ENCODE measurements around the gene EPAS1. TPM values are rescaled to one million over a fixed set of nuclear protein-coding genes. Genes with fewer than 3 reads are reported as not detected.
A peak's percentile ranks its signal among the peaks of the same experiment; 100 is the strongest.

EPAS1 gene
- total RNA-seq, 1 experiment from 2014 or later, result 3.9 TPM

DNA sequence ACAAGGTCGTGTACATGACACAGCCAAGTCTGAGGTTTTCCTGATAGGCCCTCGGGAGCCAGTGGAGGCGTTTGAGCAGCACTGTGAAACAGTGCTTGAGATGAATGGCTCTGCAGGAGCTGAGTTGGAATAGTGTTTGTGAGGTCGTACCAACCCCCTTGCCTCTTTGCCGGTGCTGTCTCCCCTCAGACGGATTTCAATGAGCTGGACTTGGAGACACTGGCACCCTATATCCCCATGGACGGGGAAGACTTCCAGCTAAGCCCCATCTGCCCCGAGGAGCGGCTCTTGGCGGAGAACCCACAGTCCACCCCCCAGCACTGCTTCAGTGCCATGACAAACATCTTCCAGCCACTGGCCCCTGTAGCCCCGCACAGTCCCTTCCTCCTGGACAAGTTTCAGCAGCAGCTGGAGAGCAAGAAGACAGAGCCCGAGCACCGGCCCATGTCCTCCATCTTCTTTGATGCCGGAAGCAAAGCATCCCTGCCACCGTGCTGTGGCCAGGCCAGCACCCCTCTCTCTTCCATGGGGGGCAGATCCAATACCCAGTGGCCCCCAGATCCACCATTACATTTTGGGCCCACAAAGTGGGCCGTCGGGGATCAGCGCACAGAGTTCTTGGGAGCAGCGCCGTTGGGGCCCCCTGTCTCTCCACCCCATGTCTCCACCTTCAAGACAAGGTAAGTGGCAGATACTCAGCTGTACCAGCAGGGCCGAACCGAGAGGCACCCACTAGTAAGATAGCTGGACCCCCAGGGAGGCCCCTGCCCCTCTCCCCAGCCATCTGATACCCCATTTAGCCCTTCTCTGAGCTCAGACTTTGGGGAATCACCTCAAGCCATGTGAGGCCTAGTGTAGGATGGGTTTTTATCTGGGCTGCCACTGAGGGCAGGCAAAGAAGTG lies 83.1 kb downstream of the EPAS1 start:
- in situ Hi-C loops (cut with HindIII; ENCODE audit: low pct_unique_long_range_greater_than_20kb, low sequenced_read_pairs), result no loop called here
- no peak for DNase-seq (ENCODE audit: low read depth, low spot score)

DNA sequence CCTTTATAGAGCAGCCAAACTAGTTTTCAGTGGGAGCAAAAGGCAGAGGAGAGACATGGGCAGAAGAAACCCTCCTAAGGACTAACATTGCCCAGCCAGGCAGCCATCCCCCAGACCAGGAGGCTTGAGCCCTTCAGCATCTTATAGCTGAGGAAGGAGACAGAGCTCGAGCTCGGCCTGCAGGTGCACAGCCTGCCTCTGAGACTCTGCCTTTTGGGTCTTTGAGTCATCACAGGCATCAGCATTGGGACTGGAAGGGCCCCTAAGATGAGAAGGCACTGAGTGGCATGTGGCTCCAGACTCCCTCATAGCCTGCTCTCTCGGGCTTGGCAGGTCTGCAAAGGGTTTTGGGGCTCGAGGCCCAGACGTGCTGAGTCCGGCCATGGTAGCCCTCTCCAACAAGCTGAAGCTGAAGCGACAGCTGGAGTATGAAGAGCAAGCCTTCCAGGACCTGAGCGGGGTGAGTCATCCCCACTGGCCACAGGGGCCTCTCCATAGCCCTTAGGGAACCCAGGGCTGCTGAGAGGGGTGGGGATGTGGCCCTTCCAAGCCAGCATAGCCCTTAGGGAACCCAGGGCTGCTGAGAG lies 84.1 kb downstream of the EPAS1 start:
- in situ Hi-C loops (cut with HindIII; ENCODE audit: low pct_unique_long_range_greater_than_20kb, low sequenced_read_pairs), result no loop called here
- DNase-seq (ENCODE audit: low read depth, low spot score), result no peak

DNA sequence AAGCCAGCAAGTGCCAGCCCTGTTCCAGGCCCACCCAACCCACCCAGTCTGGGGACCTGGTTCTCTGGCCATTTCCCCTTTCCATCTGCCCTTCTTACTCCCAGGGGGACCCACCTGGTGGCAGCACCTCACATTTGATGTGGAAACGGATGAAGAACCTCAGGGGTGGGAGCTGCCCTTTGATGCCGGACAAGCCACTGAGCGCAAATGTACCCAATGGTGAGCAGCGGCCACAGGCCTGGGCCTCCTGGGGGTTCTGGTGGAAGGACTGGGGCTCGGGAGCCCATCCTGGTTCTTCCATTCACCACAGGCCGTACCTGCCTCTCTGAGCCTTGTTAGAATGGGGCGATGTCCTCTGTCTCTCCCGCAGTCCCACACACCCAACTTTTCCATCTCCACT lies 84.7 kb downstream of the EPAS1 start:
- no peak for DNase-seq (ENCODE audit: low read depth, low spot score)
- in situ Hi-C loops (cut with HindIII; ENCODE audit: low pct_unique_long_range_greater_than_20kb, low sequenced_read_pairs), result no loop called here

DNA sequence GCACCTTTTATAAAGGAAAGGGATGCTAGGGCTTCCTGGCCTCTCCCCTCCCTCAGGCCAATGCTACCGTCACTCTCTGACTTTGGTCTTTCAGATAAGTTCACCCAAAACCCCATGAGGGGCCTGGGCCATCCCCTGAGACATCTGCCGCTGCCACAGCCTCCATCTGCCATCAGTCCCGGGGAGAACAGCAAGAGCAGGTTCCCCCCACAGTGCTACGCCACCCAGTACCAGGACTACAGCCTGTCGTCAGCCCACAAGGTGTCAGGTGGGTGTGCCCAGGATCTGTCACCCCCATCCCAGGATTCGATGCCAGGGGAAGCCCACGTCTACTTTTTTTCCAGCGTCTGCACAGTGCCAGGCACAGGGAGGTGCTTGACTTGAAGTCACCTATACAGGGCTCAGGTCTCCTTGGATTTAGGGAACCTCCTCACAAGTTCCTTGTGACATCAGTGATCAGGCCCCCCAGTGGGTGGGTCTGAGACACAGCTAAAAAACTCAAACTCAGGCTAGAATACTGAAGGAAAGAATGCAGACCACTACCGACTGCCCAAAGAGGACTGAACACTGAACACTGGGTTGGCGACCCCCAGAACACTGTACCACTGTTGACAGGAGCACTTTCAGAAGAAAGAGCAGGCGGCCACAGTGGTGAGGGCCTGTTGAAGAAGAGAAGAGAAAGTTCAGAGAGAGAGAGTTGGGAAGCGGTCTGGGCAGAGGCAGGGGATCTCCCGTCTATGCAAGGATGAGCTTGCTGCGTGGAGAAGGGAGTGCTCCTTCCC lies 85.3 kb downstream of the EPAS1 start:
- no peak for DNase-seq (ENCODE audit: low read depth, low spot score)
- in situ Hi-C loops (cut with HindIII; ENCODE audit: low pct_unique_long_range_greater_than_20kb, low sequenced_read_pairs), result no loop called here

DNA sequence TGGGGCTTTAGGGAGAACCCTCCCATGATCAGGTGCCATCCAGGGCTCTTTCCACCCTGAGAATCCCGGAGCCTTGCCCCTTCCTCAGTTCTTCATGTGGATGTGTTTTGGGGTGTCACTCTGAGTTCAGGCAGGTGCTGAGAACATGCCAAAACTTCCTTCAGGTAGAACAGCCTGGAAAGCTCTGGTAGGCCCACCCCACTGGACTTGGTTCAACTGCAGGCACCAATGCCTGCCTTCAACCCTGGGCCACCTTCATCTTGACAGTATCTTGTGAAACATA lies 85.8 kb downstream of the EPAS1 start:
- in situ Hi-C loops (cut with HindIII; ENCODE audit: low pct_unique_long_range_greater_than_20kb, low sequenced_read_pairs), result no loop called here
- no peak for DNase-seq (ENCODE audit: low read depth, low spot score)

DNA sequence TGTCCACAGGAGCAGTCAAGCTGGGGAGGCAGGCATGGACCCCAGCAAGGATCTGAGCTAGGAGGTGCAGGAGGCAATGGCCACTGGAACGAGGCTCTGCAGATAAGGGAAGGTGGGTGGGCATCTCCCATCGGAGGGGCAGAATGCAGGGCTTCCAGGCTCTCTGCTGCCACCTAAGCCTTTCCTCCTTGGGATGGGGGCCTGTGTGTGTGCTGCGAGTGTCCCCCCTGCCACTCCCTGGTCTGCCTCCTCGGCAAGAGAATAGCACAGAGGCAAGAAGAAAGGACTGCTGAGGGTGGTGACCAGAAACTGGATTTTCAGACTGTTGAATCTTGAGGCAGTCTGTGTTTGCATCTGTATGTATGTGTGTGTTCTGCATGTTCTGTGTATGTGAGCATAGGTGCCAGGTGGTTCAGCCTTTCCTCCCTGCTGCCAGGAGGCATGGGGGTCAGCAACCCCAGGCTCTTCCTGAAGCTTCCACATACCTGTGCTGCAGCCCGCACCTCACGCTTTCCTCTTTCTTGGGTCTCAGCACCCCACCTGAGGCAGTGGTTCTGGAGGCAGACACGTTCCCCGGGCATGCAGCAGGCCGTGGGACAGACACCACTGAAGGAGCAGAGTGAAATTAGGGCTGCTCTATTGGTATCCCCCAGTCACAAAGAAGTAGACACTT lies 86.7 kb downstream of the EPAS1 start:
- in situ Hi-C loops (cut with HindIII; ENCODE audit: low pct_unique_long_range_greater_than_20kb, low sequenced_read_pairs), result no loop called here
- no peak for DNase-seq (ENCODE audit: low read depth, low spot score)

DNA sequence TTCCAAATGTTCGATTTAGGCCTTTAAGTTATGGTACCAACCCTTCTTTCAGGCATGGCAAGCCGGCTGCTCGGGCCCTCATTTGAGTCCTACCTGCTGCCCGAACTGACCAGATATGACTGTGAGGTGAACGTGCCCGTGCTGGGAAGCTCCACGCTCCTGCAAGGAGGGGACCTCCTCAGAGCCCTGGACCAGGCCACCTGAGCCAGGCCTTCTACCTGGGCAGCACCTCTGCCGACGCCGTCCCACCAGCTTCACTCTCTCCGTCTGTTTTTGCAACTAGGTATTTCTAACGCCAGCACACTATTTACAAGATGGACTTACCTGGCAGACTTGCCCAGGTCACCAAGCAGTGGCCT lies 87.2 kb downstream of the EPAS1 start:
- DNase-seq (ENCODE audit: low read depth, low spot score), result no peak
- in situ Hi-C loops (cut with HindIII; ENCODE audit: low pct_unique_long_range_greater_than_20kb, low sequenced_read_pairs), result no loop called here

DNA sequence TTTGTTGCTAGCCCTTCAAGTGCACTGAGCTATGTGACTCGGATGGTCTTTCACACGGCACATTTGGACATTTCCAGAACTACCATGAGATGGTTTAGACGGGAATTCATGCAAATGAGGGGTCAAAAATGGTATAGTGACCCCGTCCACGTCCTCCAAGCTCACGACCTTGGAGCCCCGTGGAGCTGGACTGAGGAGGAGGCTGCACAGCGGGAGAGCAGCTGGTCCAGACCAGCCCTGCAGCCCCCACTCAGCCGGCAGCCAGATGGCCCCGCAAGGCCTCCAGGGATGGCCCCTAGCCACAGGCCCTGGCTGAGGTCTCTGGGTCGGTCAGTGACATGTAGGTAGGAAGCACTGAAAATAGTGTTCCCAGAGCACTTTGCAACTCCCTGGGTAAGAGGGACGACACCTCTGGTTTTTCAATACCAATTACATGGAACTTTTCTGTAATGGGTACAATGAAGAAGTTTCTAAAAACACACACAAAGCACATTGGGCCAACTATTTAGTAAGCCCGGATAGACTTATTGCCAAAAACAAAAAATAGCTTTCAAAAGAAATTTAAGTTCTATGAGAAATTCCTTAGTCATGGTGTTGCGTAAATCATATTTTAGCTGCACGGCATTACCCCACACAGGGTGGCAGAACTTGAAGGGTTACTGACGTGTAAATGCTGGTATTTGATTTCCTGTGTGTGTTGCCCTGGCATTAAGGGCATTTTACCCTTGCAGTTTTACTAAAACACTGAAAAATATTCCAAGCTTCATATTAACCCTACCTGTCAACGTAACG lies 88.8 kb downstream of the EPAS1 start:
- no peak for DNase-seq (ENCODE audit: low read depth, low spot score)
- in situ Hi-C loops (cut with HindIII; ENCODE audit: low pct_unique_long_range_greater_than_20kb, low sequenced_read_pairs), result no loop called here

DNA sequence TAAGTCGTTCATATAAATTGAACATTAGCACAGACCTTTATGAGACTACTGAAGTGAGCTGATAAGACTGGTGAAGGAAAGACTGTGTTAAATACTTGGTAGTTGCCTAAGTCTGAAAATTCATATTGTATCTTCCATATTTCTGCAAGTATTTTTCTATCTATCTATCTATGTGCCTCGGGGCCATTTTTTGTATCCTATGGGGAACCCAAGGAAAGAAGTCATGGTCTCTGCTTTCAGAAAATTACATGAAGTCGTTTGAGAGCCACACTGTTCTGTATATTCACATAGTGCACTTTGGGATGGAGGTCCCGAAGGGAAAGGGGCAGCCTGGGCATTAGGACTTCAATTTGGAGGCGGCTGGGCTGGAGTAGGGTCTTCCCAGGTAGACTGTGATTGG lies 89.6 kb downstream of the EPAS1 start:
- in situ Hi-C loops (cut with HindIII; ENCODE audit: low pct_unique_long_range_greater_than_20kb, low sequenced_read_pairs), result no loop called here
- no peak for DNase-seq (ENCODE audit: low read depth, low spot score)

DNA sequence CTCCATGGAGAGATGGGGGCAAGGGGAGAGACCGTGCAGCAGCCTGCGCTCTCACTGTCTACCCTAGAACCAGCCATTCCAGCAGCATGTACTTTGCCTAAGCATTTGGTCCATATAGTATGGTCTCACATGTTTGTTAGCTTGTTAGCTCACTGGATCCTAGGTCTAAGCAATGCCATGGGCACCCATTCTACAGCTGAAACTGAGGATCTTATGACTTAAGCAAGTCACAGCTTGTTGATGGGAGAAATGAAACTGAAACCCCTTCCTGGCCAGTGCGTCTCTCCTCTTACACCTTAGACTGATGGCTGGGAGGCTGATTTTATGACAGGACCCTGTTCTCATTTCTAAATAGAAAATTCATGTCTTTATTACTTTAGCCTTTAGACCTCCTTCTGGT lies 90.1 kb downstream of the EPAS1 start:
- DNase-seq (ENCODE audit: low read depth, low spot score), result peak; percentile 19
- in situ Hi-C loops (cut with HindIII; ENCODE audit: low pct_unique_long_range_greater_than_20kb, low sequenced_read_pairs), result no loop called here

DNA sequence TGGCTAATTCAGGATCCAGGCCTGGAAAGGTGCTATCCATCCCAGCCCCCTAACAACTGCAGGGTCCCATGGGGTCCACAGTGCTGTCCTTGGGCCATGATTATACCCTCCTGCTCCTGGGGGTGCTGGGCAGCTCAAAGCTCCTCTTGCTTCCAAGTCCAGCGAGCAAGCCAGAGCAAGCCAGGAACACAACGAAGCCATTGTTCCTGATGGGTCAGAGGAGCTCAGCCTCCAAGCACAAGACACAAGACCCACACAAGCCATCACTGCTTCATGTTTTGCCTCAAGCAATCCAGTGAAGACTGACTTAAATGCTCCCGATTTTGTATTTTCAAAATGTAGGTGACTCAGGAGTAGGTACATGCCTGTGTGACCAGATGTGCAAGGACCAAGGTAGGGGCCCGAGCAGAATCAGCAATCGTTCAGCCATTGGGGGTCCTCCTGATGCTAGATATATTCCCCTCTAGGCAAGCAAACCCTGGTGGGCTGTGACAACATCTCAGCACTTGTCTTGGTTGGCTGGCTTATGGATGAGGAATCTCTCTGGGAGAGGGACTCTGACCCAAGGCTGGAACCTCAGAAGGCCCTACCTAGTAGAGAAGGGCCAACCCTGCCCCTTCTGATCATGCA lies 90.8 kb downstream of the EPAS1 start:
- peak; percentile 97 for DNase-seq (ENCODE audit: low read depth, low spot score)
- in situ Hi-C loops (cut with HindIII; ENCODE audit: low pct_unique_long_range_greater_than_20kb, low sequenced_read_pairs), result no loop called here

DNA sequence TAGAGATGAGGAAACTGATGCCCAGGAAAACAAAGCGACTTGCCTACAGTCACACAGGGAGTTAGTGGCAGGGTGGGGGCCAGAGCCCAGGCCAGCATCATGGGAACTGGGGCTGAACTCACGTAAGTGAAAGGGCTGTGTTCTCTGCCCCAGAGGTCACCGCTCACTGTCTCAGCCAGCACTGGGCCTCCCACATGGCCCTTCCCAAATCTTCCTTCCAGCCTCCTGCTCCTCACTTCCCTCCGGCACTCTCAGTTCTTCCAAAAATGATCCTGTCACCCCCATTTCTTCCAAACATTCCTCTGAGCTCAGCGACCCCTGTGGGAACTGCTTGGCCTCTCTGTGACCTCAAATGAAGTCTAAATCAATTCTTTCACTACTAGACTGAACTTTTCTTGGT lies 91.7 kb downstream of the EPAS1 start:
- DNase-seq (ENCODE audit: low read depth, low spot score), result no peak
- in situ Hi-C loops (cut with HindIII; ENCODE audit: low pct_unique_long_range_greater_than_20kb, low sequenced_read_pairs), result no loop called here

DNA sequence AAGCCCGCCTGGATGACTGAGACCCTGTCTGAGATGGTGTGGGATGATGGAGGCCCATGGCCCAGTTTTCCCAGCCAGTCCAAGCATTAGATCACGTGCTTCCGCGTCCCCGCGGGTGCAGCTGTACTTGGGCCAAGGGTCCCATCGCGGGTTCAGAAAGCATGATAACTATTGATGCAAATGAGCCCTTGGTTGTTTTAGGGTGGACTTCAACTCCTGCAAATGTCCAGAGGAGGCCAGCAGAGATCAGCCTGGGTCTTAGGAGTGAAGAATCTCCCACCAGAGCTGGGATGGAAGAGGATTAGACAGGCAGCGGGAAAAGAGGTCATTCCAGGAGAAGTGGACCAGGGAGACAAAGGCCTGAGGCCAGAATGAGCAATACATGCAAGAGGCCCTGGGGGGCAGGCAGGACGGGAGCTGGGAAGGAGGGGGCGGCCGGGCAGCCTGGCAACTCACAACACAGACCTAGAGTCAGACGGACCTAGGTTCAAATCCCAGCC lies 92.3 kb downstream of the EPAS1 start:
- in situ Hi-C loops (cut with HindIII; ENCODE audit: low pct_unique_long_range_greater_than_20kb, low sequenced_read_pairs), result no loop called here
- DNase-seq (ENCODE audit: low read depth, low spot score), result no peak

DNA sequence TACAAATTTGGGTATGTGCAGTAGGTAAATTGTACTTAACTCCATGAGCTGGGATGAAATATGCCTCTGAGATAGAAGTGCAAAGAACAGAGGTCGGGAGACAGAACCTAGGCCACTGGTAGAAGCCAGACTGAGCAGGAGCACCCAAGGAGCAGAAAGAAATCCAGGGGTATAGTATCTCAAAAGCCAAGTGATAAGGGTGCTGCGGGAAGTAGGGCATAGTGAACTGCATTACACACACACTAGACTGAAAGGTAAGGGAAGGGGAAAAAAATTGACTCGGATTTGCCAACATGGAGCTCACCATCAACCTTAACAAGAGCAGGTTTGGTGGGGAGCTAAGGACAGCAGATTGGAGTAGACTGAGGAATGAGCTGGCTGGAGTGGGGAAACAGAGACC lies 92.8 kb downstream of the EPAS1 start:
- no peak for DNase-seq (ENCODE audit: low read depth, low spot score)
- in situ Hi-C loops (cut with HindIII; ENCODE audit: low pct_unique_long_range_greater_than_20kb, low sequenced_read_pairs), result no loop called here

DNA sequence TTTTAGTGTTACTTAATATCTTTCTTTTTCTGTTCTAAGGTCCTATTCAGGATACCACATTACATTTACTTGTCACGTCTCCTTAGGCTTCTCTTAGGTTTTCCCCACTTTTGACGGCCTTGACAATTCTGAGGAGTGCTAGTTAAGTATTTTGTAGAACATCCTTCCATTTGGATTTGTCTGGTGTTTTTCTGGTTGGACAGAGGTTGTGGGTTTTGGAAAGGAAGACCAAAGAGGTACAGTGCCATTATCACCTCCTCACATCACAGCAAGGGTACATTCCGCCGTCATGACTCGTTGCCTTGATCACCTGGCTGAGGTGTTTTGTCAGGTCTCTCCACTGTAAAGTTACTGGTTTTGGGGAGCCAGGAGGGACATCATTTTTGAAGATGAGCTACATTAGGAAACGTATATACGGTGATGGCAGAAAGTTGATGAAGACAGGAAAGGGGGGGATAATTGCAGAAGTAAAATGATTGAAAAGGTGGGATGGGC lies 93.7 kb downstream of the EPAS1 start:
- in situ Hi-C loops (cut with HindIII; ENCODE audit: low pct_unique_long_range_greater_than_20kb, low sequenced_read_pairs), result no loop called here
- DNase-seq (ENCODE audit: low read depth, low spot score), result no peak

DNA sequence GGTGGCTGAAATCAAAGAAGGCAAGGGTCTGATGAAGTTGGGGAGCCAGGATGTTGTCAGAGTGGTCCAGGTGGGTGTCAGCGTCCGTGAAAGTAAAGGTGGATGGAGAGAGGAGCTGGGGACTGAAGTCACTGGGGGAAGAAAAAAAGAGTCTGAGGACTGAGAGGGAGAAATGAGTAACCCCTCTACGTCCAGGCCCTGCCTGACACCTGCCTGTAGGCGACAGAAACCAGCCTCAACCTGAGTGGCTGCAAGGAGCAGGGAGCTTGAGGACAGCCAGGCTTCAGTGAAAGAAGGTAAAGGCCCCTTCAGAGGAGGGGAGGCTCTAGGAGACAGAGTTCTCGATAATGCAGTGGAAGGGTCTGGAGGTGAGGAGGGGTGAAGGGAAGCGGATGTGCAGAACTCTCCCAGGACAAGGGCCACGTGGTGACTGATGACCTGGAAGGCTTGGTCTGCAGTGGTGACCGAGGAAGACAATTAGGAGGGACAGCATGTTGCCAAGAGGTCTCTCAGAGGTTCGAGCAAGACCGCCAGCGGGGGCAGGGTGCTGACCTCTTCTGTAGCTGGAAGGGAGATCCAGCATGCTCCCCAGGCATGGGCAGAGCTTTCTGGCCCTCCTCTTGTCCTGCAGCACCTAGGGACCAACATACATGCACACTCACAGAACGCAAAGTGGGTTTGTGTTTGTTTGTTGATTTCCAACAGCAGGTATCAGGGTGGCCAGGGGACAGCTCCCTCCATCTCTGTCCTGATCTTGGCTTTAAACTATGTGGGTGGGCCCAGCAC lies 95.5 kb downstream of the EPAS1 start:
- in situ Hi-C loops (cut with HindIII; ENCODE audit: low pct_unique_long_range_greater_than_20kb, low sequenced_read_pairs), result no loop called here
- DNase-seq (ENCODE audit: low read depth, low spot score), result no peak

Measured in SK-MEL-5 (cell line).